SU-DHL-6 (cell line): Measurements from ENCODE around the gene ZCRB1.

Experiments used
- H2AFZ ChIP-seq: fragments of 200-600 bp; sonication (generic); 2 replicates; pipeline ENCODE4 v1.6.1; 2014; ENCODE audit warnings: low read depth, mild to moderate bottlenecking, moderate library complexity, mixed read lengths, antibody characterized with exemption, low read length; ENCODE audit not compliant: severe bottlenecking
- H3F3A ChIP-seq: fragments of 200-600 bp; shearing (Covaris generic); 2 replicates; pipeline ENCODE4 v1.6.0; 2016; ENCODE audit warnings: antibody characterized with exemption, mild to moderate bottlenecking; ENCODE audit not compliant: insufficient read depth
- H3K27ac ChIP-seq: fragments of 200-600 bp; sonication (generic); 2 replicates; pipeline ENCODE4 v1.5.1; 2016; ENCODE audit warnings: low read depth, mild to moderate bottlenecking, low read length, moderate library complexity, mixed read lengths
- H3K27me3 ChIP-seq: fragments of 200-600 bp; sonication (generic), shearing (Covaris generic); 2 replicates; pipeline ENCODE4 v1.6.0; 2014; ENCODE audit warnings: mild to moderate bottlenecking, low read length
- H3K36me3 ChIP-seq: fragments of 200-600 bp; sonication (generic); 2 replicates; pipeline ENCODE4 v1.6.1; 2014; ENCODE audit warnings: mild to moderate bottlenecking, low read length, mixed read lengths
- H3K4me2 ChIP-seq: fragments of 300-600, 200-600 bp; shearing (Covaris generic), sonication (generic); 2 replicates; pipeline ENCODE4 v1.6.0; 2014; ENCODE audit warnings: low read length, low read depth, mild to moderate bottlenecking; ENCODE audit not compliant: poor library complexity, severe bottlenecking
- H3K4me3 ChIP-seq: fragments of 200-600 bp; sonication (generic); 2 replicates; pipeline ENCODE4 v1.5.1; 2014; ENCODE audit warnings: antibody characterized with exemption, low read length, mild to moderate bottlenecking, mixed read lengths; ENCODE audit not compliant: insufficient read depth, poor library complexity, severe bottlenecking
- H3K79me2 ChIP-seq: fragments of 200-600 bp; sonication (generic); 2 replicates; pipeline ENCODE4 v1.6.1; 2014; ENCODE audit warnings: mild to moderate bottlenecking, low read length, moderate library complexity; ENCODE audit not compliant: insufficient read depth
- H3K9ac ChIP-seq: fragments of 200-600 bp; sonication (generic); 2 replicates; pipeline ENCODE4 v1.7.0; 2014; ENCODE audit warnings: mild to moderate bottlenecking, low read length
- H3K9me2 ChIP-seq: fragments of 200-600 bp; sonication (generic); replicated peaks from 2 replicates; pipeline ENCODE4 v1.6.1; 2014; ENCODE audit warnings: low read length; ENCODE audit not compliant: insufficient read depth
- H3K9me3 ChIP-seq: fragments of 200-600 bp; sonication (generic); 2 replicates; pipeline ENCODE4 v1.6.1; 2014; ENCODE audit warnings: low read length, mixed read lengths; ENCODE audit not compliant: insufficient read depth
- H4K20me1 ChIP-seq: fragments of 200-600 bp; sonication (generic); 2 replicates; pipeline ENCODE4 v1.6.1; 2014; ENCODE audit warnings: low read depth, mild to moderate bottlenecking, antibody characterized with exemption, low read length, moderate library complexity, mixed read lengths
- CTCF ChIP-seq: fragments of 200-600 bp; sonication (generic); IDR thresholded peaks from one replicate; pipeline ENCODE4 v1.5.1; 2017; ENCODE audit warnings: antibody characterized with exemption, mild to moderate bottlenecking, low read length, moderate library complexity; ENCODE audit not compliant: insufficient read depth, poor library complexity, severe bottlenecking
- EZH2phosphoT487 ChIP-seq: fragments of 200-600 bp; sonication (generic), shearing (Covaris generic); conservative IDR thresholded peaks from 2 replicates; pipeline ENCODE4 v1.6.1; 2018; ENCODE audit warnings: mild to moderate bottlenecking, antibody characterized with exemption, low read length, moderate library complexity, mixed read lengths

The ZCRB1 gene

GRCh38 chr12:42362647-42363260, 36.9 kb upstream of the ZCRB1 start:
- Histone ChIP-seq H2AFZ (no peak overlapping the region), H4K20me1 (no peaks in the 10 kb centered on the region), H3K36me3 (peaks cover 10% of the 10 kb centered on the region; the same call in 1 of the 2 replicates), H3K9ac (no peak overlapping the region), H3K9me2 (no peaks in the 10 kb centered on the region), H3K27ac (no peak overlapping the region), H3F3A (no peaks in the 10 kb centered on the region), H3K9me3 (no peaks in the 10 kb centered on the region), H3K79me2 (peaks cover 9% of the 10 kb centered on the region), H3K4me3 (no peak overlapping the region), H3K27me3 (no peaks in the 10 kb centered on the region), H3K4me2 (no peak overlapping the region)
- TF ChIP-seq CTCF: no peak
- no peak for TF ChIP-seq EZH2phosphoT487

DNA sequence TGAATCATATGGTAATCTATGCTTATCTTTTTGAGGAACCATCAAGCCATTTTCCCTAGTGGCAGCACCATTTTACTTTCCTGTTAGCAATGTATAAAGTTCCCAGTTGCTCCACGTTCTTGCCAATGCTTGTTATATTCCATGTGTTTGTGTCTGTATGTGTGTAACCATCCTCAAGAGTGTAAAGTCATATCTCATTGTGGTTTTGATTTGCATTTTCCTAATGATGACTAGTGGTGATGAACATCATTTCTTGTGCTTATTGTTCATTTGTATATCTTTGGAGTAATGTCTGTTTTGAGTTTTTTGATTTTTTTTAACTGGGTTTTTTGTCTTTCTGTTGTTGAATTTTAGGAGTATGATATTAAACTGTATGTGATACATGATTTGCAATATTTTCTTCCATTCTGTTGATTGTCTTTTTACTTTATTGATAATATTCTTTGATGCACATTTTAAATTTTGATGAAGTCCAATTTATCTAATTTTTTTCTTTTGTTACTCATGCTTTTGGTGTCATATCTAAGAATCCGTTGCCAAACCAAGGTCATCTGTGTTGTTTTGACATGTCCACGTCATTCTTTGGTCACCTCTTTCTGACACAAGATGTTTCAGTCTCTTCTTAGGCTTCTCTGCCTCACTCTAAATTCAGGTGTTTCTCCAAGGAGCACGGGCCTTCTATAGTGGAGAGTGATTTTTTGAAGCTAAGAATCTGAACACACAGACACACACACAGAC, 36.2 kb upstream of the ZCRB1 start:
- no peak overlapping the region for H3K4me3 ChIP-seq
- H3K79me2 ChIP-seq: peaks cover 9% of the 10 kb centered on the region
- peaks cover 10% of the 10 kb centered on the region; the same call in 1 of the 2 replicates for H3K36me3 ChIP-seq
- H3K9me2 ChIP-seq: no peaks in the 10 kb centered on the region
- H2AFZ ChIP-seq: no peak overlapping the region
- TF ChIP-seq CTCF (no peak), EZH2phosphoT487 (no peak)
- no peak overlapping the region for H3K9ac ChIP-seq
- H3F3A ChIP-seq: no peaks in the 10 kb centered on the region
- H4K20me1 ChIP-seq: no peaks in the 10 kb centered on the region
- H3K27me3 ChIP-seq: no peaks in the 10 kb centered on the region
- no peak overlapping the region for H3K27ac ChIP-seq
- no peak overlapping the region for H3K4me2 ChIP-seq
- H3K9me3 ChIP-seq: no peaks in the 10 kb centered on the region

DNA sequence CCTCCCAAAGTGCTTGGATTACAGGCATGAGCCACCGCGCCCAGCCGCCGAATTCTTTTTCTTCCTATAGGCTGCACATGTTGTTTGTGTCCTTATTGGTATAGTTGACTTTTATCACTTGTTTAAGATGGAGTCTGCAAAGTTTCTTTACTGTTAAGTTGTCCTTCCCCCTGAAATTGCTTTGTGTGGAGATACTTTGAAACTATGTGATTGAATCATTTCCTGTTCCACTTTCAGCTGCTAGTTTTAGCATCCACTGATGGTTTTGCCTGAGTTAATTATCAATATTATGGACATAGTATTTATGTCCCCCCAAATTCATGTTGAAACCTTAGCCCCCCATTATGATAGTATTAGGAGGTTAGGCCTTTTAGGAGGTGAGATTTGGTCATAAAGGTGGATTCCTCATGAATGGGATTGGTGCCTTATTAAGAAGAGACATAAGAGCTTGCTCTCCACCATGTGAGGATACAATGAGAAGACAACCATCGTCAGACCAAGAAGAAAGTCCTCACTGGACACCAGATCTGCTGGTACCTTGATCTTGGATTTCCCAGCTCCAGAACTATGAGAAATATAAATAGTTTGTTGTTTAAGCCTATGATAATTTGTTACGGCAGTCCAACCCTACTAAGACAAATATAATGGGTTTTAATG, 35.0 kb upstream of the ZCRB1 start:
- Histone ChIP-seq H3K36me3 (peaks cover 13% of the 10 kb centered on the region; the same call in 1 of the 2 replicates), H3K4me2 (no peak overlapping the region), H3K9me3 (no peaks in the 10 kb centered on the region)

More for the DNA sequence above, 35.0 kb upstream of the ZCRB1 start:
- TF ChIP-seq EZH2phosphoT487 (no peak), CTCF (no peak)
- no peak overlapping the region for H2AFZ ChIP-seq
- H3K27me3 ChIP-seq: no peaks in the 10 kb centered on the region
- no peaks in the 10 kb centered on the region for H4K20me1 ChIP-seq
- no peaks in the 10 kb centered on the region for H3K9me2 ChIP-seq
- no peaks in the 10 kb centered on the region for H3F3A ChIP-seq
- H3K9ac ChIP-seq: no peak overlapping the region
- peaks cover 9% of the 10 kb centered on the region for H3K79me2 ChIP-seq
- no peak overlapping the region for H3K4me3 ChIP-seq
- H3K27ac ChIP-seq: no peak overlapping the region
